Activated B cell treated with CpG ODN at 0.5 μM for 24 hours (primary cell): ENCODE data around the gene EXOSC1. TPM values are rescaled to one million over a fixed set of nuclear protein-coding genes. Genes with fewer than 3 reads are reported as not detected.
"Not testable (repeated sequence)": the region's sequence is repeated elsewhere in the genome, so short reads cannot be mapped to it uniquely, and the experiment has no call there.

Experiments
- ATAC-seq: fragments of 200-7000 bp; cut with Tn5 transposase; one replicate; pipeline ENCODE4 v1.10.0; 2021; ENCODE audit warnings: low read depth, mild to moderate bottlenecking, moderate library complexity
- CTCF ChIA-PET: fragments of 350-600 bp; sonication (Branson Sonifier 250); formaldehyde crosslinking; loops from one replicate; lab custom pipeline; 2021; ENCODE audit warnings: antibody characterized with exemption; lab: Charles Lee
- POLR2A ChIA-PET: fragments of 350-600 bp; sonication (Branson Sonifier 250); formaldehyde crosslinking; loops from one replicate; lab custom pipeline; 2021; ENCODE audit warnings: antibody characterized with exemption; lab: Charles Lee
- DNase-seq: peaks from one replicate; pipeline ENCODE4 v3.0.0; 2022
- H3K27ac Mint-ChIP-seq: one replicate; pipeline ENCODE4 v1.8.0; 2020; ENCODE audit warnings: mixed read lengths
- H3K27me3 Mint-ChIP-seq: one replicate; pipeline ENCODE4 v1.8.0; 2021; ENCODE audit warnings: mixed read lengths
- H3K36me3 Mint-ChIP-seq: one replicate; pipeline ENCODE4 v1.8.0; 2021; ENCODE audit warnings: low read depth, mixed read lengths
- H3K4me1 Mint-ChIP-seq: one replicate; pipeline ENCODE4 v1.8.0; 2021; ENCODE audit warnings: mixed read lengths
- H3K4me3 Mint-ChIP-seq: one replicate; pipeline ENCODE4 v1.8.0; 2020; ENCODE audit warnings: mild to moderate bottlenecking, mixed read lengths
- H3K9me3 Mint-ChIP-seq: one replicate; pipeline ENCODE4 v1.8.0; 2020; ENCODE audit warnings: mixed read lengths
- intact Hi-C: fragments of 100-400 bp; cut with micrococcal nuclease; formaldehyde crosslinking; loops from one replicate; pipeline ENCODE4 v1.15.1; 2024
- total RNA-seq: library from RNA; stranded (reverse); gene quantifications from 2 replicates; pipeline ENCODE4 v1.2.3, GENCODE V29; 2022
- TF ChIP-seq, protein P1 (sequence below): fragments of 200-600 bp; IDR thresholded peaks from one replicate; pipeline ENCODE4 v1.8.0; 2022; ENCODE audit warnings: antibody characterized with exemption, mild to moderate bottlenecking

EXOSC1 gene
- total RNA-seq, 1 donor from 2014 or later, result 53.8 TPM

DNA sequence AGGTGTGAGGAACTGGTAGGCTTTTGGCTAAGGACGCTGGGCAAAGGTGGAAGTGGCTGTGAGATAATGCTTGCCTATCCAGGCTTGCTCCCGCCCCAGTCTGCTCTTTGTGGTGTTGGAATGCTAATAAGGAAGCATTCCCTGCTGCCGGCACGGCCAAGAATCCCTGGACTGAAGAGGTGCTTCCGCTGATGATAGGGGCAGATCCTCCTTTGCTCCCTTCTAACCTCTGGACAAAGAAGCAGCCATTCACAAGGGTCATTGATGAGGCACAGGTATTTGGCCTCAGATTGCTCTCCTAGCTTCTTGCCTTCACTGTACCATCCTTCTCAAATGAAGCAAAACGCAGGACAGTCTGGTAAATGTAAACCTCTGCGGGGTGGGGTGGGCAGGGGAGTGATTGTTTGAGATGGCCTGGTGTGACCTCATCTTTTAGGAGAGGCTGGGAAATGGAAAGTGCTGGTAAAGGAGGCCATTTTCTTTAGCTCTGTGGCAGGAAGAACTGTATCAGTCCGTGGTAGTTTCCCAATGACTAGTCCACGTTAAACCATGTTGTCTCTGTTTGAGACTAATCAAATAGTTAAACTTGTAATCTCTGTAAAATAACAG, 18.1 kb downstream of the EXOSC1 start:
- Mint-ChIP-seq H3K27ac (peak overlapping the region; percentile 94), H3K27me3 (no peaks in the 10 kb centered on the region), H3K36me3 (peaks cover 41% of the 10 kb centered on the region), H3K4me1 (peaks cover 43% of the 10 kb centered on the region), H3K9me3 (no peaks in the 10 kb centered on the region), H3K4me3 (peak overlapping the region; percentile 92)
- TF ChIP-seq, protein P1, sequence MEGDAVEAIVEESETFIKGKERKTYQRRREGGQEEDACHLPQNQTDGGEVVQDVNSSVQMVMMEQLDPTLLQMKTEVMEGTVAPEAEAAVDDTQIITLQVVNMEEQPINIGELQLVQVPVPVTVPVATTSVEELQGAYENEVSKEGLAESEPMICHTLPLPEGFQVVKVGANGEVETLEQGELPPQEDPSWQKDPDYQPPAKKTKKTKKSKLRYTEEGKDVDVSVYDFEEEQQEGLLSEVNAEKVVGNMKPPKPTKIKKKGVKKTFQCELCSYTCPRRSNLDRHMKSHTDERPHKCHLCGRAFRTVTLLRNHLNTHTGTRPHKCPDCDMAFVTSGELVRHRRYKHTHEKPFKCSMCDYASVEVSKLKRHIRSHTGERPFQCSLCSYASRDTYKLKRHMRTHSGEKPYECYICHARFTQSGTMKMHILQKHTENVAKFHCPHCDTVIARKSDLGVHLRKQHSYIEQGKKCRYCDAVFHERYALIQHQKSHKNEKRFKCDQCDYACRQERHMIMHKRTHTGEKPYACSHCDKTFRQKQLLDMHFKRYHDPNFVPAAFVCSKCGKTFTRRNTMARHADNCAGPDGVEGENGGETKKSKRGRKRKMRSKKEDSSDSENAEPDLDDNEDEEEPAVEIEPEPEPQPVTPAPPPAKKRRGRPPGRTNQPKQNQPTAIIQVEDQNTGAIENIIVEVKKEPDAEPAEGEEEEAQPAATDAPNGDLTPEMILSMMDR, result no peak
- ATAC-seq (no peak), DNase-seq (no peak)
- intact Hi-C loops, result loop anchor here (10.0 kb wide), 1 partner anchor 723 kb away; no protein-coding TSS in a partner anchor
- ChIA-PET CTCF (no interaction called here), POLR2A (interaction anchor here (0.6 to 0.7 kb wide), 2 partner anchors 27 to 47 kb away, joined by 3 read pairs; no protein-coding TSS in a partner anchor)

DNA sequence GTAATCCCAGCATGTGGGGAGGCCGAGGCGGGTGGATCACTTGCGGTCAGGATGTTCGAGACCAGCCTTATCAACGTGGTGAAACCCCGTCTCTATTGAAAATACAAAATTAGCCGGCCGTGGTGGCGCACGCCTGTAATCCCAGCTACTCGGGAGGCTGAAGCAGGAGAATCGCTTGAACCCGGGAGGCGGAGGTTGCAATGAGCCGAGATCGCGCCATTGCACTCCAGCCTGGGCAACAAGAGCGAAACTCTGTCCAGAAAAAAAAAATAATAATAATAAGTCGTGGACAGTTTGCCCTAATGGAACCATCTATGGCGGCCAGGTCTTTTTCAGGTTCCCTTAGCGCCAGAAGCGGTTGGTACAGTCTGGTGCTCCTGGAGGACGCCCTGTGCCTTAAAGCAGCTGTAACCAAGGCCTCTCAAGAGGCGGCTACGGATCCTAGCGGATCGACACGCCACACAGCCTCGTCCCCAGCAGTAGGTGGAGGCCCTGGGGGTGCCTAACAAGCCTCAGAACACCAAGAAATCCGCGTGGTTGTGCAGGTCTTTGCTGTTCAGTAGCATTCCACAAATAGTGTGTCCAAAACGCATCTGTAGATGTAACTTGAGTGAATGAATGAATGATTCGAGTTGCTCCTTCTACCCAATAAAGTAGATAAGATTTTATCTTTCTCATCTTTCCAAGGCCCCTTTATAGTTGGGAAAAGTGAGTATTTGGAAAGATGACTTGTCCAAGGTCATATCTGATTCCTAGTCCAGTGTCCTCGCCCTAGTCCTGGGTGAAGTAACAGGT, 18.8 kb downstream of the EXOSC1 start:
- Mint-ChIP-seq H3K36me3 (peaks cover 38% of the 10 kb centered on the region), H3K27me3 (no peaks in the 10 kb centered on the region), H3K4me1 (peaks cover 43% of the 10 kb centered on the region), H3K27ac (peak overlapping the region; percentile 94), H3K4me3 (peak overlapping the region; percentile 92), H3K9me3 (no peaks in the 10 kb centered on the region)
- ATAC-seq, result no peak
- POLR2A ChIA-PET, result no interaction called here
- intact Hi-C loops, result loop anchor here (1.0 to 10.0 kb wide), 7 partner anchors 19 to 722 kb away; partner anchors contain the start of genes ARHGAP19, EXOSC1, MMS19 and PI4K2A
- TF ChIP-seq, protein P1, result no peak
- CTCF ChIA-PET, result no interaction called here
- DNase-seq, result no peak

DNA sequence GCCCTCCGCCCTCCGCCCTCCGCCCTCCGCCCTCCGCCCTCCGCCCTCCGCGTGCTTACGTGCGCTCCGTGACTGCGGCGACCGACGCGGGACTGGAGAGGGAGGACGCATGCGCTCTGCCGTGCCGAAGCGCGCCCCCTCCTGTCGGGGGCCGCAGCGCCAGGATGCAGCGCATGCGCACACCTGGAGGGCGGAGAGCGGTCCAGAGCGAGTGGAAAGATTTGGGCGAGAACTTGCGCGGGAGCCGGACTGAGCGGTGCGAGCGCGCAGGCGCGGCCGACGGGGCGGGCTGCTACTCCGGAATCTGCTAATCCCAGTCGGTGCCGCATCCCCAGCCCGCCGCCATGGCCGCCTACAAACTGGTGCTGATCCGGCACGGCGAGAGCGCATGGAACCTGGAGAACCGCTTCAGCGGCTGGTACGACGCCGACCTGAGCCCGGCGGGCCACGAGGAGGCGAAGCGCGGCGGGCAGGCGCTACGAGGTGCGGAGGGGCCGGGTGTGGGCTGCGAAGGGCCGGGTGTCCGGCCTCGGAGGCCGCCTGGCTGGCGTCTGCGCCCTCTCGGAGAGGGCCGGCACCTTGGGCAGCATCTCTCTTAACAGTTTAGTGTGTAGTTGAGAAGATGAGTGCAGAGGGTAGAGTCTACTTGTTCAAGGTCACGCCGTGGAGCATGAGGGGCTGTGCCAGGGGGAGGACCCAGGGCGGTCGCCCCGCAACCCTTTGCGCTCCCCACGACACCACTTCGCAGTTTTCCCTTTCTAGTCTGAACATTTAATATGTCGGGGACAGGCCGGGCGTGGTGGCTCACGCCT, 19.6 kb downstream of the EXOSC1 start, which contains the start of gene PGAM1:
Gene PGAM1 (plus strand): TSS at position 228 of the 812 bp plus-strand sequence. CDS start 117 bp downstream, at position 345.
- DNase-seq, result peak; percentile 97
- TF ChIP-seq, protein P1, result no peak
- Mint-ChIP-seq H3K4me1 (peaks cover 43% of the 10 kb centered on the region), H3K27me3 (no peaks in the 10 kb centered on the region), H3K27ac (peak within 1 kb of the TSS; percentile 94), H3K9me3 (no peaks in the 10 kb centered on the region), H3K4me3 (peak within 1 kb of the TSS; percentile 92), H3K36me3 (peaks cover 31% of the 10 kb centered on the region)
- peak; percentile 88 for ATAC-seq
- ChIA-PET POLR2A (no interaction called here), CTCF (no interaction called here)
- intact Hi-C loops, result loop anchor here (1.0 to 10.0 kb wide), 7 partner anchors 19 to 721 kb away; partner anchors contain the start of genes ARHGAP19, EXOSC1, MMS19 and PI4K2A

DNA sequence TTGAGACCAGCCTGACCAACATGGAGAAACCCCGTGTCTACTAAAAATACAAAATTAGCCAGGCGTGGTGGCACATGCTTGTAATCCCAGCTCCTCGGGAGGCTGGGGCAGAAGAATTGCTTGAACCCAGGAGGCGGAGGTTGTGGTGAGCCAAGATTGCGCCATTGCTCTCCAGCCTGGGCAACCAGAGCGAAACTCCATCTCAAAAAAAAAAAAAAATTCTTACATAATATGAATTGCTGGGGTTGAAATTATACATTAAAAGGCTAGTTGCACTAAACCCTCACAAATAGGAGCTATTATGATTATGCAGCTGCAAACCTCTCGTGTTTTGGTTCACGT, 22.1 kb downstream of the EXOSC1 start:
- H3K4me3 Mint-ChIP-seq, CTCF ChIA-PET, DNase-seq, ATAC-seq, H3K9me3 Mint-ChIP-seq, H3K27me3 Mint-ChIP-seq: not testable (repeated sequence)
- H3K4me1 Mint-ChIP-seq, result peaks cover 47% of the 10 kb centered on the region
- H3K27ac Mint-ChIP-seq, result peak overlapping the region; percentile 12
- peaks cover 11% of the 10 kb centered on the region for H3K36me3 Mint-ChIP-seq
- POLR2A ChIA-PET, result interaction anchor here (0.7 to 1.9 kb wide), 3 partner anchors 10 to 104 kb away, joined by 3 to 6 read pairs (median 4); no protein-coding TSS in a partner anchor
- intact Hi-C loops, result loop anchor here (10.0 kb wide), 1 partner anchor 719 kb away; no protein-coding TSS in a partner anchor

DNA sequence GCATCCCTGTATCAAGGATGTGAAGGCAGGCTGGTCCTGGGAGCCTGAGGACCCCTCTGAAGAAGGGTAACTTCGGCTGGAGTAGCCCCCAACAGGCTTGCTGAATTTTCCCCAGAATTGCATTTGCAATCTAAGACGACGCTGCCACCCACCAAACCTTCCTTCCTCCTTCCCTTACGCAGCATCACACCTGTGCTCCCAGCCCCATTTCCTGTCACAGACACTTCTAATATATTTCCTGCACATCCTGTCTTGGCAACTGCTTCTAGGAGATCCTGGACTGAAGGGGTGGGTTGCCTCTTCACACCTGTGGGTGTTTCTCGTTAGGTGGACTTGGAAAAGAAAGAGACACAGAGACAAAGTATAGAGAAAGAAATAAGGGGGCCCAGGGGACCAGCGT, 29.2 kb downstream of the EXOSC1 start:
- ChIA-PET POLR2A (no interaction called here), CTCF (no interaction called here)
- ATAC-seq (no peak), DNase-seq (no peak)
- H3K4me1 Mint-ChIP-seq, result peaks cover 29% of the 10 kb centered on the region
- H3K27ac Mint-ChIP-seq, result peak overlapping the region; percentile 57
- intact Hi-C loops, result no loop called here
- no peaks in the 10 kb centered on the region for H3K36me3 Mint-ChIP-seq
- no peaks in the 10 kb centered on the region for H3K27me3 Mint-ChIP-seq
- TF ChIP-seq, protein P1, result no peak
- no peak overlapping the region for H3K4me3 Mint-ChIP-seq
- H3K9me3 Mint-ChIP-seq, result no peaks in the 10 kb centered on the region
